ENCODE measurements around the gene CHST12.

The CHST12 gene

DNA sequence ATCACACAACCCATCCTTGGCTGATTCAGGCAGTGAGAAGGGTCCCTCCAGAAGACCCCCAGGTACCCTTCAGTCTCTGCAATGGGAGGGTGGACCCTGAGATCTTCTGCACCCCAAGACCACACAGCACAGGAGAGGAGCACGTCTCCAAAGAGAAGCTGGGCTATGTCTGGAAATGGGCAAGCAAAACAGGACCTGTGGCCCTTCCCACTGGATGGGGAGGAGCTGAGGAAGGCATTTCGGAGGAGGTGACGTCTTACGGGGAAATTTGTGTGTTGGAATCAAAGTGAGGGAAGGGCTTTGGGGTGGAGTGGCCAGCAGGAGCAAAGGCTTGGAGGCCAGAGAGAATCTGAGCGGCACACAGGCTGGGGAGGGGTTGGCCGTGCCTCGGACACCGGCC lies 56.3 kb downstream of the CHST12 start:
- DNase-seq (ENCODE audit: low read depth) = no peak
- TF ChIP-seq, protein P1, sequence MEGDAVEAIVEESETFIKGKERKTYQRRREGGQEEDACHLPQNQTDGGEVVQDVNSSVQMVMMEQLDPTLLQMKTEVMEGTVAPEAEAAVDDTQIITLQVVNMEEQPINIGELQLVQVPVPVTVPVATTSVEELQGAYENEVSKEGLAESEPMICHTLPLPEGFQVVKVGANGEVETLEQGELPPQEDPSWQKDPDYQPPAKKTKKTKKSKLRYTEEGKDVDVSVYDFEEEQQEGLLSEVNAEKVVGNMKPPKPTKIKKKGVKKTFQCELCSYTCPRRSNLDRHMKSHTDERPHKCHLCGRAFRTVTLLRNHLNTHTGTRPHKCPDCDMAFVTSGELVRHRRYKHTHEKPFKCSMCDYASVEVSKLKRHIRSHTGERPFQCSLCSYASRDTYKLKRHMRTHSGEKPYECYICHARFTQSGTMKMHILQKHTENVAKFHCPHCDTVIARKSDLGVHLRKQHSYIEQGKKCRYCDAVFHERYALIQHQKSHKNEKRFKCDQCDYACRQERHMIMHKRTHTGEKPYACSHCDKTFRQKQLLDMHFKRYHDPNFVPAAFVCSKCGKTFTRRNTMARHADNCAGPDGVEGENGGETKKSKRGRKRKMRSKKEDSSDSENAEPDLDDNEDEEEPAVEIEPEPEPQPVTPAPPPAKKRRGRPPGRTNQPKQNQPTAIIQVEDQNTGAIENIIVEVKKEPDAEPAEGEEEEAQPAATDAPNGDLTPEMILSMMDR (IDR thresholded peaks at IDR 0.05; ENCODE audit: control insufficient read depth, insufficient read depth, low read depth, low read length, missing control alignments) = no peak
- no peak overlapping the region for H3K4me3 ChIP-seq (ENCODE audit: control insufficient read depth, low read depth, low read length)

DNA sequence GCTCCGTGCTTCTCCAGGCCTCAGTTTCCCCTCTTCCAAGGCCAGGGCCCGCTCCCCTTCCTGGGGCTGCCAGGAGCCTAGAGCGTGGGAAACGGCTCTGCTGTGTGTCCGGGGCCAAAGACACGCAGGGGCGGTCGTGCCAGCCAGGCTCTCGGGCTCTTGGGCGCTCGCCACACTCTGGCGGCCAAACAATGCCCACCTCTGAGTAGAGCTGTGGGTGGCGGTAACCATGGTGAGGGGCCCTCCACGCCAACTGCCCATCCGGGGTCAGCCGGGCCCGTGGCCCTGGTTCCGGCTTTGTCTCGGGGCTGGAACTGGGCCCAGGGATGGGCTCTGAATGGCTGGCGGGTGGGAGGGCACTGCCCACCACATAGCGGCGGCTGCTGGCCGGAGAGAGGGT lies 56.8 kb downstream of the CHST12 start:
- TF ChIP-seq, protein P1 (IDR thresholded peaks at IDR 0.05; ENCODE audit: control insufficient read depth, insufficient read depth, low read depth, low read length, missing control alignments) = no peak
- no peak for DNase-seq (ENCODE audit: low read depth)

DNA sequence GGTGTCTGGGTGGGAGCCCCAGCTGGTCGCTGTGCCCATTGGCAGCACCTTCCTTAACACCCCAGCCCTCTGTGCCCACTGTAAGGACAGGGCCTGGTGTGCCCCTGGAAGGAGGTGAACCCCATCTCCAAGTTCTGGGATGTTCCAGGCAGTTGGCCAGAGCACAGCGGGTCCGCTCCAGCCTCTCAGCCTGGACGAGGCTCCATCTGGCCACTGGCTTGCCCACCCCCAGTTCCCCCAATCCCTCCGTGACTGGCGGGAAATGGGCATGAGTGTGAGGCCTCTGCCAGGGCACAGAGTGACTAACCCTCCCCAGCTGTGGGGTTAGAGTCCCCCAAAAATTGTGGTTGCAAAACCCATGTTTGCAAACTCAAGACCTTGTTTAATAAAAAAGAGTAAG lies 57.2 kb downstream of the CHST12 start:
- TF ChIP-seq, protein P1 (IDR thresholded peaks at IDR 0.05; ENCODE audit: control insufficient read depth, insufficient read depth, low read depth, low read length, missing control alignments) = no peak
- DNase-seq (ENCODE audit: low read depth) = no peak

More for the DNA sequence above, 56.8 kb downstream of the CHST12 start:
- H3K4me3 ChIP-seq (ENCODE audit: control insufficient read depth, low read depth, low read length) = no peak overlapping the region

DNA sequence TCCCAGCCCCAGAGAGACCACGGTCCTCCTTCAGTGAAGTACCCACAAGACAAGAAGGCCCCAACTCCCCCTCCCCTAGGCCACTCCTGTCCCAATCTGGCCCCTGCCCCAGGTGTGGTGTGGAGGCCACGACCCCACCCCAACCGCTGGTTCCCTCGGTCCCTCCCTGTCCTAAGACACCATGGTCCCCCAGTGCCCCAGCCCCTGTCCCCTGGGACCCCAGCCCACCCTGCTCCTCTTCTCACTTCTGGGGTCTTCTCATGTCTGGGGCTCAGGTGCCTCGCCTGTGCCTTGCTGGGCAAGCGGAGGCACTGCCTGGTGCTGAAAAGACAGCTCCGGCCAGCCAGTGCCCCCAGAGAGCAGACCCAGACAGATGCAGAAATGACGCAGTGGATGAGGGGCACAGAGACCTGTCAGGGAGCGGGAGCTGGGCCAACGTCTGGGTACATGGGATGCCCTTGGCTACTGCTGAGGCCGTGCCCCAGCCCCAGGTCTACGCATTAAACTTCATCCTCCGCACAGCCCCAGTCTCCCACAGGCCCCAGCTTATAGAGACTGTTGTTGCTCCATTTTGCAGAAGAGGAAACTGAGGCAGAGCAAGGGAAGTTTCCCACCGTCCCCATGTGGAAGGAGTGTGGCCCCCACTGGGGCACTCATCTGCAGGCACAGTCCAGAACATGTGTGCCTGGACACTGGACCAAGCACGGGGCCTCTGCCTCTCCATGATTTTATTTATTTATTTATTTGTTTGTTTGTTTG lies 58.0 kb downstream of the CHST12 start:
- TF ChIP-seq, protein P1 (IDR thresholded peaks at IDR 0.05; ENCODE audit: control insufficient read depth, insufficient read depth, low read depth, low read length, missing control alignments) = no peak
- no peak for DNase-seq (ENCODE audit: low read depth)
- no peak overlapping the region for H3K4me3 ChIP-seq (ENCODE audit: control insufficient read depth, low read depth, low read length)

More for the DNA sequence above, 57.2 kb downstream of the CHST12 start:
- no peak overlapping the region for H3K4me3 ChIP-seq (ENCODE audit: control insufficient read depth, low read depth, low read length)

DNA sequence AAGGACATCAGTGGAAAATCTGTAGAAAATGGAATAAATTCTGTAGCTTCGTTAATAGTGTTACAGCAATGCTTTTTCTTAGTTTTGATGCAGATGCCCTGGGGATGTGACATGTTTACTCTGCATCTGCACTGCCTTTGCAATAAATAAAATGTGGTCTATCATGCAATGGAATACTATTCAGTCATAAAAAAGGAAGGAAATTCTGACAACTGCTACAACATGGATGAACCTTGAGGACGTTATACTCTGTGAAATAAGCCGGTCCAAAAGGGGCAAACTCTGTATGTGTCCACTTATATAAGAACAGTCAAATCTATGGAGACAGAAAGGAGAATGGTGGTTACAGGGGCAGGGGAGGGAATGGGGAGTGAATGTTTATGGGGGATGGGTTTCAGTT lies 59.3 kb downstream of the CHST12 start:
- H3K4me3 ChIP-seq (ENCODE audit: control insufficient read depth, low read depth, low read length) = no peak overlapping the region
- DNase-seq (ENCODE audit: low read depth) = no peak
- TF ChIP-seq, protein P1 (IDR thresholded peaks at IDR 0.05; ENCODE audit: control insufficient read depth, insufficient read depth, low read depth, low read length, missing control alignments) = no peak

DNA sequence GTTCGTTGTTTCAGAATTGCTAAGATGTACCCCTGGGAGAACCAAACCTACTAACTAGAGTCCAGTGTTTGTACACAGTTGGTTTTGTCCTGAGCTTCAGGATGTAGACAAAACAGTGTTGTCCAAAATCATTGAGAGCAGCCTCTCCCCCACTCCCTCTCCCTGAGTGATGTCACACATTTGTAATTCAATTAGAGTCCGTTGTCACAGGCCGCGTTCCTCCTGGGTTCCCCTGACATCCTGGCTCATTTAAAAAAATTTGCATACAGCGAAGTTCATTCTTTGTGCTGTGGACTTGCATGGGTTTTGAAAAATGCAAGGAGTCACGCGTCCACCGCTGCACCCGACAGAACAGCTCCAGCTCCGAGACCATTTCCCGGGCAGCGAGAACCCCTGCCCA lies 62.5 kb downstream of the CHST12 start:
- H3K4me3 ChIP-seq (ENCODE audit: control insufficient read depth, low read depth, low read length) = no peak overlapping the region
- TF ChIP-seq, protein P1 (IDR thresholded peaks at IDR 0.05; ENCODE audit: control insufficient read depth, insufficient read depth, low read depth, low read length, missing control alignments) = no peak
- DNase-seq (ENCODE audit: low read depth) = no peak

All from AG09309 (cell line).